Gastrocnemius medialis (tissue), 4 donors: ENCODE results near the gene SPO11. TPM values are rescaled to one million over a fixed set of nuclear protein-coding genes. Genes with fewer than 3 reads are reported as not detected.

Experiments used
- ATAC-seq, 2 donors: fragments of 150-250 bp; one replicate each; pipeline ENCODE4 v1.9.1; 2016
- DNase-seq, 2 donors: peaks; one replicate each; pipeline ENCODE4 v3.0.0-alpha.2; 2019
- H3K27ac ChIP-seq, 4 donors: fragments of 200-600 bp; sonication (generic); 1 replicate in 1 of 4; 2 replicates in 3 of 4; pipeline ENCODE4 v1.5.1; 2016 to 2018; ENCODE audit warnings: mild to moderate bottlenecking in 2 of 4, moderate library complexity in 1 of 4
- H3K27me3 ChIP-seq, 3 donors: fragments of 200-600 bp; sonication (generic) in 2 of 3; 1 replicate in 1 of 3; 2 replicates in 2 of 3; pipeline versions ENCODE4 v1.5.1 to v1.6.0; 2016 to 2019; ENCODE audit warnings: mild to moderate bottlenecking in 1 of 3, moderate library complexity in 1 of 3
- H3K36me3 ChIP-seq, 2 donors: fragments of 200-600 bp; sonication (generic) in 1 of 2; one replicate each; pipeline ENCODE4 v1.5.1; 2017 to 2018
- H3K4me1 ChIP-seq, 2 donors: fragments of 200-600 bp; sonication (generic) in 1 of 2; one replicate each; pipeline ENCODE4 v1.5.1; 2016 to 2017; ENCODE audit warnings: mild to moderate bottlenecking in 2 of 2
- H3K4me3 ChIP-seq, 4 donors: fragments of 200-600 bp; sonication (generic) in 3 of 4; 1 replicate in 1 of 4; 2 replicates in 3 of 4; pipeline ENCODE4 v1.5.1; 2016 to 2019; ENCODE audit warnings: mild to moderate bottlenecking in 2 of 4
- H3K9me3 ChIP-seq, 3 donors: fragments of 200-600 bp; sonication (generic) in 2 of 3; 1 replicate in 1 of 3; 2 replicates in 2 of 3; pipeline ENCODE4 v1.5.1; 2016 to 2019
- CTCF ChIP-seq, 5 experiments: fragments of 450-650 bp in 3 of 5; fragments of 200-600 bp in 2 of 5; sonication (generic) in 2 of 5; IDR thresholded peaks in 4 of 5; conservative IDR thresholded peaks in 1 of 5; 1 replicate in 4 of 5; 2 replicates in 1 of 5; pipeline ENCODE4 v1.5.1; 2016 to 2019; ENCODE audit warnings: antibody characterized with exemption in 5 of 5, mild to moderate bottlenecking in 3 of 5, moderate library complexity in 3 of 5
- POLR2A ChIP-seq, 2 donors: fragments of 450-650 bp; IDR thresholded peaks; one replicate each; pipeline ENCODE4 v1.6.1; 2017; ENCODE audit warnings: antibody characterized with exemption in 2 of 2, mild to moderate bottlenecking in 2 of 2, moderate library complexity in 2 of 2
- in situ Hi-C, 4 donors: fragments of 200-750 bp; cut with MboI; loops; one replicate each; pipeline versions ENCODE4 v1.15.0 to v1.8.0; 2017; ENCODE audit warnings: low sequenced_read_pairs in 4 of 4
- intact Hi-C: fragments of 100-400 bp; cut with DNase I; formaldehyde crosslinking; loops from one replicate; pipeline ENCODE4 v1.15.1; 2023; ENCODE audit warnings: low total_unique reads
- total RNA-seq, 4 donors: library from RNA; depleted of rRNA; stranded (reverse); fragments of >200 nt; gene quantifications; one replicate each; pipeline versions ENCODE4 v1.1.0 to v1.2.3, GENCODE V29; 2016

SPO11 gene
- total RNA-seq, 4 donors from 2014 or later: not detected

GRCh38 chr20:57369596-57369995, 40.0 kb downstream of the SPO11 start:
- intact Hi-C loops (no loop called here), in situ Hi-C loops (loop anchor here in 2 of 4 donors (25.0 kb wide), 2 partner anchors 843 to 1293 kb away; partner anchors contain the start of gene STX16 (in 1 of the 2))
- Histone ChIP-seq H3K36me3 (peaks cover 0 to 94% of the 10 kb centered on the region in 2 donors), H3K27ac (no peak overlapping the region), H3K27me3 (no peaks in the 10 kb centered on the region), H3K9me3 (no peaks in the 10 kb centered on the region), H3K4me1 (no peaks in the 10 kb centered on the region), H3K4me3 (no peak overlapping the region)
- ATAC-seq: no peak
- DNase-seq: no peak
- TF ChIP-seq POLR2A (IDR thresholded peaks at IDR 0.05) (no peak), CTCF (IDR thresholded peaks at IDR 0.05 in 4 of 5, conservative IDR thresholded peaks at IDR 0.05 in 1 of 5) (no peak)

- intact Hi-C loops: no loop called here
- peaks cover 0 to 99% of the 10 kb centered on the region in 2 donors for H3K36me3 ChIP-seq
- H3K4me1 ChIP-seq: no peaks in the 10 kb centered on the region
- DNase-seq (no peak), ATAC-seq (no peak)
- H3K27ac ChIP-seq: no peak overlapping the region
- H3K4me3 ChIP-seq: no peak overlapping the region
- TF ChIP-seq CTCF (IDR thresholded peaks at IDR 0.05 in 4 of 5, conservative IDR thresholded peaks at IDR 0.05 in 1 of 5) (no peak), POLR2A (IDR thresholded peaks at IDR 0.05) (no peak)
- H3K27me3 ChIP-seq: no peaks in the 10 kb centered on the region
- no peaks in the 10 kb centered on the region for H3K9me3 ChIP-seq
- in situ Hi-C loops: loop anchor here in 2 of 4 donors (10.0 to 25.0 kb wide), 3 partner anchors 224 to 1292 kb away; partner anchors contain the start of gene STX16 (in 1 of the 2)
These were observed 40.7 kb downstream of the SPO11 start for GRCh38 chr20:57370316-57370715.

DNA sequence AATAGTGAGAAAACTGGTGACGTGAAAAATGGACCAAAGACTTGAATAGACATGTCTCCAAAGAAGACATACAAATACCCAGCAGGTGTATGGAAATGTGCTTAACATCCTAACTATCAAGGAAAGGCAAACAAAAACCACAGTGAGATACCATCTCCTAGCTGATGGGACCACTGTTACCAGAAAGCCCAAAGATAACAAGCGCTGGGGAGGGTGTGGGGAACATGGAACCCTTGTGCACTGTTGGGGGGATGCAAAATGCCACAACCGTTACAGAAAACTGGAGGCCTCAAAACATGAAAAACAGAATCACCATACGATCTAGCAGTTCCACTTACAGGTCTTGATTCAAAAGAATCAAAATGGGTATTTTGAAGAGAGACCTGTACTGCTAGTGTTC, 41.8 kb downstream of the SPO11 start:
- ATAC-seq (no peak), DNase-seq (no peak)
- Histone ChIP-seq H3K27ac (no peak overlapping the region), H3K4me3 (no peak overlapping the region), H3K9me3 (no peaks in the 10 kb centered on the region), H3K36me3 (peaks cover 0 to 99% of the 10 kb centered on the region in 2 donors), H3K4me1 (no peaks in the 10 kb centered on the region), H3K27me3 (no peaks in the 10 kb centered on the region)
- in situ Hi-C loops: loop anchor here in 2 of 4 donors (10.0 to 25.0 kb wide), 3 partner anchors 223 to 1291 kb away; partner anchors contain the start of gene STX16 (in 1 of the 2)
- no peak for TF ChIP-seq POLR2A (IDR thresholded peaks at IDR 0.05)
- TF ChIP-seq CTCF (IDR thresholded peaks at IDR 0.05 in 4 of 5, conservative IDR thresholded peaks at IDR 0.05 in 1 of 5): no peak
- intact Hi-C loops: no loop called here

DNA sequence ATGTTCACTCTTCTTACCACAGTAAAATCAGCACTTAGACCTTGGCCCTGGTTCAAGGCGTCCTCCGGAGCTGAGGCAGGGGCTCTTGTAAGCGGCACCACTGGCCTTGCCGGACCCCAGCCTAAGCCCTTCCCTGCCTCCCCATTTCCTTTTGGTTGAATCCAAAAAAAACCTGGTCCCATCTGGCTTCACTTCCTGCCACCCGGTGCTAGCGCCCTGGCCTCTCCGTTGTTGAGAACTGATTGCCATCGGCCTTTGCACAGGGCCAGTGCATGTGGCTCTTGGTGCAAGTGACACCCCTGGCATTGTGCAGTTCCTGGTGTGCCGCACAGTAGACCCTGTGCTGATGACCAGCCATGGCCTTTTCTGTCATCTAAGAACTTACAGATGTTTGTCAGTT, 42.6 kb downstream of the SPO11 start:
- Histone ChIP-seq H3K27ac (no peak overlapping the region), H3K36me3 (peaks cover 0 to 99% of the 10 kb centered on the region in 2 donors), H3K4me3 (no peak overlapping the region), H3K27me3 (no peaks in the 10 kb centered on the region), H3K4me1 (no peaks in the 10 kb centered on the region), H3K9me3 (no peaks in the 10 kb centered on the region)
- intact Hi-C loops (no loop called here), in situ Hi-C loops (loop anchor here in 2 of 4 donors (10.0 to 25.0 kb wide), 3 partner anchors 223 to 1290 kb away; partner anchors contain the start of gene STX16 (in 1 of the 2))
- TF ChIP-seq CTCF (IDR thresholded peaks at IDR 0.05 in 4 of 5, conservative IDR thresholded peaks at IDR 0.05 in 1 of 5) (no peak), POLR2A (IDR thresholded peaks at IDR 0.05) (no peak)
- no peak for ATAC-seq
- no peak for DNase-seq
